ENCODE measurements around the gene AACS. TPM values are rescaled to one million over a fixed set of nuclear protein-coding genes. Genes with fewer than 3 reads are reported as not detected.

Gene AACS
- total RNA-seq, 1 donor from 2014 or later: 32.2 TPM

DNA sequence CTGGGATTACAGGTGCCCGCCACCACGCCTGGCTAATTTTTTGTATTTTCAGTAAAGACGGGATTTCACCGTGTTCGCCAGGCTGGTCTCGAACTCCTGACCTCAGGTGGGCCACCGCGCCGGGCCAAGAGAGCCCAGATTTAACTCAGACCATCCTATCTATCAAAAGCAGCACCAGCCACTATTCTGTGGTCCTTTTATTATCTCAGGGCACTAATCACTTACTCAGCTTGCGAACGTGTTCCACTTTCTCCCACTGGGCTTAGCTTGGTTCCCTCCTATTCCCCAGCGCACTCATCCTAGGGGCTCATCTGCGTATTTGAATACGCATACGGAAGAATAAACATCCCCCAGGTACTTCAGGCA, 16.2 kb upstream of the AACS start:
- TF ChIP-seq, protein P1, sequence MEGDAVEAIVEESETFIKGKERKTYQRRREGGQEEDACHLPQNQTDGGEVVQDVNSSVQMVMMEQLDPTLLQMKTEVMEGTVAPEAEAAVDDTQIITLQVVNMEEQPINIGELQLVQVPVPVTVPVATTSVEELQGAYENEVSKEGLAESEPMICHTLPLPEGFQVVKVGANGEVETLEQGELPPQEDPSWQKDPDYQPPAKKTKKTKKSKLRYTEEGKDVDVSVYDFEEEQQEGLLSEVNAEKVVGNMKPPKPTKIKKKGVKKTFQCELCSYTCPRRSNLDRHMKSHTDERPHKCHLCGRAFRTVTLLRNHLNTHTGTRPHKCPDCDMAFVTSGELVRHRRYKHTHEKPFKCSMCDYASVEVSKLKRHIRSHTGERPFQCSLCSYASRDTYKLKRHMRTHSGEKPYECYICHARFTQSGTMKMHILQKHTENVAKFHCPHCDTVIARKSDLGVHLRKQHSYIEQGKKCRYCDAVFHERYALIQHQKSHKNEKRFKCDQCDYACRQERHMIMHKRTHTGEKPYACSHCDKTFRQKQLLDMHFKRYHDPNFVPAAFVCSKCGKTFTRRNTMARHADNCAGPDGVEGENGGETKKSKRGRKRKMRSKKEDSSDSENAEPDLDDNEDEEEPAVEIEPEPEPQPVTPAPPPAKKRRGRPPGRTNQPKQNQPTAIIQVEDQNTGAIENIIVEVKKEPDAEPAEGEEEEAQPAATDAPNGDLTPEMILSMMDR (conservative IDR thresholded peaks at IDR 0.05): no peak
- Mint-ChIP-seq H3K27ac (ENCODE audit: unreplicated experiment) (no peak overlapping the region), H3K4me3 (no peak overlapping the region), H3K27me3 (ENCODE audit: low read depth) (no peaks in the 10 kb centered on the region), H3K36me3 (ENCODE audit: low read depth) (no peaks in the 10 kb centered on the region), H3K9me3 (no peaks in the 10 kb centered on the region), H3K4me1 (peaks cover 6% of the 10 kb centered on the region)
- no peak for DNase-seq (ENCODE audit: low read depth, low spot score)

DNA sequence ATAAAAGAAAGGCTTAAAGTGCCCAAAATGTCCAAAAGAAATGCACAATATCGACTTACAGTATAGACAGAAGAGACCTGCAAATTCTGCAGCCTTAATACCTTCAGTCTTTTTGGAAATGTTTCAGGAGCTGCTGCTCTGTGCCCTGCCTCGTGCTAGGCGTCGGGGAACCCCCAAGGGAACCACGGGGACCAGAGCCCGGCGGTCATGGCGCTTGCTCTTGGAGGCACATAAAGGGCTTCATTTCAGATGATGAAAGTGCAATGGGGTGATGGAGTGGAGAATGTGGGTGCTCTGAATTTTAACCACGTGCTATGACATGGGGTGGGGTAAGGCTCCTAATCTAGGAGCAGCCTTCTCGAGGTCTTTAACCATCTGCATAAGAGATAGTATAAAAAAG, 14.8 kb upstream of the AACS start:
- no peak overlapping the region for H3K27ac Mint-ChIP-seq (ENCODE audit: unreplicated experiment)

GRCh38 chr12:125050868-125051267, 14.4 kb upstream of the AACS start:
- DNase-seq (ENCODE audit: low read depth, low spot score): no peak
- no peaks in the 10 kb centered on the region for H3K27me3 Mint-ChIP-seq (ENCODE audit: low read depth)
- peaks cover 3% of the 10 kb centered on the region for H3K9me3 Mint-ChIP-seq
- H3K27ac Mint-ChIP-seq (ENCODE audit: unreplicated experiment): no peak overlapping the region
- no peak overlapping the region for H3K4me3 Mint-ChIP-seq
- H3K4me1 Mint-ChIP-seq: peaks cover 6% of the 10 kb centered on the region
- peaks cover 3% of the 10 kb centered on the region for H3K36me3 Mint-ChIP-seq (ENCODE audit: low read depth)
- TF ChIP-seq, protein P1 (conservative IDR thresholded peaks at IDR 0.05): no peak

More for the DNA sequence above, 14.8 kb upstream of the AACS start:
- TF ChIP-seq, protein P1 (conservative IDR thresholded peaks at IDR 0.05): no peak
- no peak for DNase-seq (ENCODE audit: low read depth, low spot score)
- Mint-ChIP-seq H3K27me3 (ENCODE audit: low read depth) (no peaks in the 10 kb centered on the region), H3K4me1 (peaks cover 6% of the 10 kb centered on the region), H3K4me3 (no peak overlapping the region), H3K36me3 (ENCODE audit: low read depth) (peaks cover 3% of the 10 kb centered on the region), H3K9me3 (peaks cover 3% of the 10 kb centered on the region)

GRCh38 chr12:125053821-125054220, 11.4 kb upstream of the AACS start:
- no peaks in the 10 kb centered on the region for H3K27me3 Mint-ChIP-seq (ENCODE audit: low read depth)
- peaks cover 3% of the 10 kb centered on the region for H3K9me3 Mint-ChIP-seq
- no peak overlapping the region for H3K27ac Mint-ChIP-seq (ENCODE audit: unreplicated experiment)
- no peak for DNase-seq (ENCODE audit: low read depth, low spot score)
- H3K4me3 Mint-ChIP-seq: no peak overlapping the region
- peaks cover 3% of the 10 kb centered on the region for H3K36me3 Mint-ChIP-seq (ENCODE audit: low read depth)
- TF ChIP-seq, protein P1 (conservative IDR thresholded peaks at IDR 0.05): no peak
- H3K4me1 Mint-ChIP-seq: peaks cover 6% of the 10 kb centered on the region

DNA sequence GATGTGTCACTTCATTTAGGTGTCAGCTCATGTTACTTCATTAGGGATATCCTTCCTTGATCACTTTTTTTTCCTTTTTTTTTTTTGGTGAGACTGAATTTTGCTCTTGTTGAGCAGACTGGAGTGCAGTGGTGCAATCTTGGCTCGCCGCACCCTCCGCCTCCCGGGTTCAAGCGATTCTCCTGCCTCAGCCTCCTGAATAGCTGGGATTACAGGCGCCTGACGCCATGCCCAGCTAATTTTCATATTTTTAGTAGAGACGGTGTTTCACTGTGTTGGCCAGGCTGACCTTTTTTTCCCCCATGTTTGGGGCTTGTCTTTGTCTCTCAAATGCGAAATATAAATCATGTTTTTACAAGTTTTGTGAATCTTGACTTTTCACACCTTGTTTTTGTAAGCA, 9.6 kb upstream of the AACS start:
- DNase-seq (ENCODE audit: low read depth, low spot score): no peak
- peaks cover 10% of the 10 kb centered on the region for H3K36me3 Mint-ChIP-seq (ENCODE audit: low read depth)
- peaks cover 6% of the 10 kb centered on the region for H3K4me1 Mint-ChIP-seq
- TF ChIP-seq, protein P1 (conservative IDR thresholded peaks at IDR 0.05): no peak
- H3K27ac Mint-ChIP-seq (ENCODE audit: unreplicated experiment): no peak overlapping the region
- H3K27me3 Mint-ChIP-seq (ENCODE audit: low read depth): no peaks in the 10 kb centered on the region
- H3K4me3 Mint-ChIP-seq: no peak overlapping the region
- H3K9me3 Mint-ChIP-seq: peaks cover 6% of the 10 kb centered on the region

GRCh38 chr12:125056306-125056705, 8.9 kb upstream of the AACS start:
- peaks cover 6% of the 10 kb centered on the region for H3K9me3 Mint-ChIP-seq
- peaks cover 1% of the 10 kb centered on the region for H3K4me1 Mint-ChIP-seq
- H3K27me3 Mint-ChIP-seq (ENCODE audit: low read depth): no peaks in the 10 kb centered on the region
- no peak overlapping the region for H3K4me3 Mint-ChIP-seq
- TF ChIP-seq, protein P1 (conservative IDR thresholded peaks at IDR 0.05): no peak
- no peak for DNase-seq (ENCODE audit: low read depth, low spot score)
- H3K36me3 Mint-ChIP-seq (ENCODE audit: low read depth): peaks cover 10% of the 10 kb centered on the region
- H3K27ac Mint-ChIP-seq (ENCODE audit: unreplicated experiment): no peak overlapping the region

Data from neural crest cell (in vitro differentiated cells).